Kidney tubule cell (primary cell): Measurements from ENCODE around the gene MYT1.
"Not testable (repeated sequence)": the region's sequence is repeated elsewhere in the genome, so short reads cannot be mapped to it uniquely, and the experiment has no call there.

Experiments used
- DNase-seq: peaks from one replicate; pipeline ENCODE4 v3.0.0-alpha.2; 2018; ENCODE audit warnings: low spot score

MYT1 gene

DNA sequence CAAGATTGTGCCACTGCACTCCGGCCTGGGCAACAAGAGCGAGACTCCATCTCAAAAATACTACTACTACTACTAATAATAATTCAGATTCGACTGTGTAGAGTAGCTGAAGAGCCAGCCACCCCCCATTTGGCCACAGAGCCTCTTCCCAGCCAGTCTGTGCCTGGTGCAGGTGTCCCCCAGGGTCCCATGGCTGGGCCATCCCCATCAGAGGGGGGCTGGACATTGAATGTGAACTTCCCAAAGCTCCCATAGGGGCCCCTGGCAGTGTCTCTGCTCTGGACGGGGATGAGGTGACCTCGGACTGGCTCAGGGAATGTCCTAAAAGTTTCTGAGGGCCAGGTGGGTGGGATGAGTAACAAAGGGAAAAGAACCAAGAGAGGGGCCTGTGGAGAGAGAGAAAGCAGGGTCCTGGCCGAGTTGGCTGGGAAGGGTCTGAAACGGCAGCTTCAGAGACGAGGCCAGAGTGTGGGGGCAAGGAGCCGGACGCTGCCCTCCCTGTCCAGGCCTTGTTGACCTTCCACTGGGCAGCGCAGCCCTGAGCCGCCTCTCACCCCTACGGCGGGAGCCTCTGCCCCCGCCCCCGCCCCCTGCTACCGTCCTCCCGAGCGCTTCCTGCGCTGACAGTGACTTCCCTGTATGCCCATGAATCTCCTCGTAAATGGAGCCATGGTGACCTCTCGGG lies 66.4 kb downstream of the MYT1 start:
- DNase-seq, result no peak

DNA sequence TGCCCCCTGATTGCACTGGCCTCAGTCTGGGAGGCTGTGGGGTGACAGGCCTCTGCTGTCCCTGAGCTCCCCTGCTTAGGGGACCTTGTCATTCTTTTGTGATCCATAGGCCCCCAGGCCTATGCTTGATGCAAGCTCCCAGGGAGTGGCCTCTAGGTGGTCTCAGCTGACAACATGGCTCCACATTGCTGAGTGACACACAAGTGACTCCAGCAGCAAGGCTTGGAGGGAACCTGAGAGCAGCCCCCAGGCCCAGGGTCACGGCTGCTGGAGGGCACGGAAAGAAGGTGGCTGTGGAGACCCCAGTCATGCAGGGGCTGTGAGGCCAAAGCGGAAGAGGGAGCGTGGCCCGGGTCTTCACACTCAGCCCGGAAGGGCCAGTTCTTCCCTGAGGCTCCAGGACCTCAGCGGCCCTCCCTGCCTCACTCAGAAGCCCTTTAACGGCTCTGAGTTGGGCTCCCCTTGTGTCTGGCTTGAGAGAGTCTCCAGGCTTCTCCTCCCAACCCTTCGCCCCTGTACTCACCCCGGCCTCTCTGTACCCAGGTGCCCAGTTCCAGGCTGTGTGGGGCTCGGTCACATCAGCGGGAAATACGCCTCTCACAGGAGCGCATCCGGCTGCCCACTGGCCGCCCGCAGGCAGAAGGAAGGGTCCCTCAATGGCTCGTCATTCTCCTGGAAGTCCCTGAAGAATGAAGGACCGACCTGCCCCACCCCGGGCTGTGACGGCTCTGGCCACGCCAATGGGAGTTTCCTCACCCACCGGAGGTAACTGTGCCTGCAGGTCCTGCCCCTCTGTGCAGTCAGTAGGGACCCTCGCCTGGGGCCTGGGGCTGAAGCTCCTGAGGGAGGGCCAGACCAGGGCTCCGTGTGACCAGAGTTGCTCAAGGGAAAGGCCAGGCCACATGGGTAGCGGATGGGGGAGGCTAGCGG lies 67.6 kb downstream of the MYT1 start:
- no peak for DNase-seq

- DNase-seq, result peak; percentile 39
These were observed 68.5 kb downstream of the MYT1 start for GRCh38 chr20:64232794-64233193.

DNA sequence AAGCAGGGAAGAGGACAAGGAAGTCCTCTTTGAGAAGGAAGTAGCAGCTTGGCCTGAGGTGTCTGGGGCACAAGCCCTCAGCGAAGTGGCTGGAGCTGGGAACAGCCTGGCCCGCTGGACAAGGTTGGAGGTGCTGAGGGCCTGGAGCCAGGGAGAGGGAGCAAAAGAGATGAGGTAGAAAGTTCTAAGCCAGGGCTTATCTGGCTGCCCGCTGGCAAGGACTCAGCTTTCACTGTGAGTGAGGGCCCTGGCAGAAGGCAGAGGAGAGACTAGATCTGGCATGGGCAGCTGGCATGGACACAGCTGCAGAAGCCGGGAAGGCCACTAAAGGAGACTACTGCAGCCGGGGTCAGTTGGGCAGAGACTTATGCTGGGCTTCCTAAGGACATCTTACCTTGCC lies 69.5 kb downstream of the MYT1 start:
- DNase-seq, result no peak

GRCh38 chr20:64234291-64234791 lies 70.1 kb downstream of the MYT1 start:
- no peak for DNase-seq

DNA sequence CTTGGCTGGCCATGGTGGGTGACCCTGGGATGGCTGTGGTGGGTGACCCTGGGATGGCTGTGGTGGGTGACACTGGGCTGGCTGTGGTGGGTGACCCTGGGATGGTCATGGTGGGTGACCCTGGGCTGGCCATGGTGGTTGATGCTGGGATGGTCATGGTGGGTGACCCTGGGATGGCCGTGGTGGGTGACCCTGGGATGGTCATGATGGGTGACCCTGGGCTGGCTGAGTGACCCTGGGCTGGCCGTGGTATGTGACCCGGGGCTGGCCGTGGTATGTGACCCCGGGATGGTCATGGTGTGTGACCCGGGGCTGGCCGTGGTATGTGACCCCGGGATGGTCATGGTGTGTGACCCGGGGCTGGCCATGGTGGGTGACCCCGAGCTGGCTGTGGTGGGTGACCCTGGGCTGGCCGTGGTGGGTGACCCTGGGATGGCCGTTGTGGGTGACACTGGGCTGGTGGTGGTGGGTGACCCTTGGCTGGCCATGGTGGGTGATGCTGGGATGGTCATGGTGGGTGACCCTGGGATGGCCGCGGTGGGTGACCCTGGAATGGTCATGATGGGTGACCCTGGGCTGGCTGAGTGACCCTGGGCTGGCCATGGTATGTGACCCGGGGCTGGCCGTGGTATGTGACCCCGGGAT lies 70.8 kb downstream of the MYT1 start:
- not testable (repeated sequence) for DNase-seq

DNA sequence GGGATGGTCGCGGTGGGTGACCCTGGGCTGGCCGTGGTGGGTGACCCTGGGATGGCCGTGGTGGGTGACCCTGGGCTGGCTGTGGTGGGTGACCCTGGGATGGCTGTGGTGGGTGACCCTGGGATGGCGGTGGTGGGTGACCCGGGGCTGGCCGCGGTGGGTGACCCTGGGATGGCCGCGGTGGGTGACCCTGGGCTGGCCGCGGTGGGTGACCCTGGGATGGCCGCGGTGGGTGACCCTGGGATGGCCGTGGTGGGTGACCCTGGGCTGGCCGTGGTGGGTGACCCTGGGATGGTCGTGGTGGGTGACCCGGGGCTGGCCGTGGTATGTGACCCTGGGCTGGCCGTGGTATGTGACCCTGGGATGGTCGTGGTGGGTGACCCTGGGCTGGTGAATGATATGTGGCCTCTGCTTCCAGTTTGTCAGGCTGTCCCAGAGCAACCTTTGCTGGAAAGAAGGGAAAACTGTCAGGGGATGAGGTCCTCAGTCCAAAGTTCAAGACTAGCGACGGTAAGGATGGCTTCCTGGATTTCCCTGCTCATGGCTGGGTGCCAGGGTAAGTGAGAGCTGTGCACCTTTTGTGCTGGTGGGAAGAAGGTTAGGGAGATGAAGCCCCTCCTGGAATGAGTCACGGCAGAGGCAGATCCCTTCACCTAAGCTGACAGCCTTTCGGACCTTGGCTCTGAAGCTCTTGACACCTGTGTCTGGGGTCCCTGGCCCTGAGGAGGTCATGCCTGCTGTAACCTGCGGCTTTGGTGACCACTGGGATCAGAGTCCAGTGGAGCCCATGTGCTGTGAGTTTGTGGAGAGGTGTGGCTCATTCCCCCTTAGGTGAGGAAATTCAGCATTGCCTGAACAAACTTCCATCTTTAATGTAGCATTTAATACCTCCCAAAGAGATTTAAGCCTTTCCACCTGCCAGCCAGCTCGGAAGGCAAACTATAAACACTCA lies 72.2 kb downstream of the MYT1 start:
- no peak for DNase-seq

DNA sequence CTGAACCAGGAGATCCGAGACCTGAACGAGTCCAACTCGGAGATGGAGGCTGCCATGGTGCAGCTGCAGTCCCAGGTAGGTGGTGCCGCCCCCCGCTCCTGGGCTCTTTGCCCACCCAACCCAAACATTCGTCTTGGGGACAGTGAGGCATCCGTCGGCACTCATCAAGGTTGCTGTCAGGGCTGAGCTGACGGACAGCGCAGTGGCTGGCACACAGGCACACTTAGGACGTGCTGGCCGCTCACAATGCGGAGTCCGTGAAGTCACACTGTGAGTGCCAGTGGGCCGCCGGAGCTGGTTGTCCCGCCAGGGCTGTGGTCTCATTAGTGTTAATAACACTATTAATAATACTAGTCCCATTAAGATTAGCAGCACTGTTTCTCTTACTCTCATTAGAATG lies 73.1 kb downstream of the MYT1 start:
- no peak for DNase-seq

DNA sequence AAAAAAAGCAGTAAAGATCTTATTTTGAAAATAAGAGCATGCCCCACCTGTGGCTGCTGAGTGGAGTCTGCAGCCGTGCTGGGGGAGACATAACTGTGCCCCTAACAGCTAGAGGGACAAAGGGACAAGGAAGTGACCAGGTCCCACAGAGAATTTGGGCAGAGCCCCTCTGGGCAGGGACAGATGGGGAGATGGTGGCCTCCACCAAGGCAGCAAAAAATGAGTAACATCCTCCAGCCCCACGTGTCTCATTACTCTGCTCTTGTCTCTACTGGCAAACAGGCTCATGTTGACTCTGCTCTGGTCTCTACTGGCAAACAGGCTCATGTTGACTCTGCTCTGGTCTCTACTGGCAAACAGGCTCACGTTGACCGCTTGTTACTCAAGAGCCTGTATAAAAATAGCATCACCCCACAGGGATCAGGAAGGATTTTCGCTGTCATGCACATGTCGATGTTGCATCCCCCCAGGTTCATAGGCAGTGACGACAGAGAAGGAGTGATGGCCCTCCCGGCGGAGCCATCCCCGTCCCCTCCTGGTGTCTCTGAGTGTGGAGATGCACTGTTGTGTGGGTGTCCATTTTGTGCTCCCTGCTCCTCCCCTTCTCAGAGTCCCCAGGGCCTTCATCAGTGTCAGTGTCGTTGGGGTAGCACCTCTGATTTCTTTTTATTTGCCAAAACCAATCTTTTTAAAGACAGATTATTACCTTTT lies 74.0 kb downstream of the MYT1 start:
- DNase-seq, result no peak

DNA sequence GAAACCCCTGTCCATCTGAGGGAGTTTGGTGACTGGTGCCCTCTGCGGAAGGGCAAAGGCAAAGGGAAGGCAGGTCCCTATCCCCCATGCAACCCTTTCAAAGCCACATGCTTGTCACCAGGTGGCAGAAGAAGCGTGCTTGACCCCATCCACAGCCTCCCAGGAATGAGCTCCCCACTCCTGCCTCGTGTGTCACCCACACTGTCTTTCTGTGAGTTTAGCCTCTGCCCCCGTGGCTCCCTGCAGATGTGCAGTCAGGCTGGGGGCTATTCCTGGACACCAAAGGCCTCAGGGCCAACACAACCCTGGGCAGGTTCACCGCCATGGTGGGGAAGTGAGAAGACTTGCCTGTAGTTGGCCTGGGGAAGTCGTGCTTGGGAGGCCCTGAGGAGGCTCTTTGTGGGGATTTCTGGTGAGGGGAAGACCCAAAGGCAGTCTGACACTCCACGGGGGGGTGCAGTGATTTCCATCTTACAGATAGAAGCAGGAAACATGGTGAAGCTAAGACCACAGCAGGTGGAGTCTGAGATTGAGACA lies 74.7 kb downstream of the MYT1 start:
- no peak for DNase-seq

GRCh38 chr20:64239449-64240242 lies 75.4 kb downstream of the MYT1 start:
- DNase-seq, result no peak

- no peak for DNase-seq
These were observed 76.2 kb downstream of the MYT1 start for GRCh38 chr20:64240243-64241015.

GRCh38 chr20:64241061-64241460 lies 76.8 kb downstream of the MYT1 start:
- no peak for DNase-seq

GRCh38 chr20:64242003-64242796 lies 77.9 kb downstream of the MYT1 start:
- DNase-seq, result no peak

GRCh38 chr20:64242797-64243475 lies 78.7 kb downstream of the MYT1 start:
- DNase-seq, result no peak

DNA sequence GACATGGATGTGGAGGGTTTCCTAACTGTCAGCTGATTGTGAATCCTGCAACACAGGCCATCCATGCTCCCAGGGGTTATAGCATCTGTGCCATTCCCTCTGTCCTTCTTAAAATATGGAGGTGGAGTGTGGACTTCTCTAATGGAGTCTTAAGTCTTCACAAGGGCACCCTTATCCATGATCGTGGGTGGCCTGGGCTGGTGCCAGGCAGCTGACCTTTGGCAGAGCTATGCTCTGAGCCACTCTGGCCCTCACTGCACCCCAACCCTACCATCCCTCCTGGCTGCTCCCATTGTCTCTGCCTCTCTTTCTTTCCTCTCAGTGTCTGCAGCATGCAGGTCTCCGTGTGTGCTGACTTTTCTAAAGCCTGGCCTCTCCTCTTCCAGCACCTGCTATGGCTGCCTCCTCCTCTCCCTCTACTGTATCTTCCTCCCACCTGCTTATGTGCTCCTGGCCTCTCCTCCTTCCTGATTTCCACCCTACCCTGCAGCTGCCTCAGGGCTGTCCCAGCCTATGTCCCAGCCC lies 80.1 kb downstream of the MYT1 start:
- DNase-seq, result no peak

GRCh38 chr20:64244870-64245603 lies 80.8 kb downstream of the MYT1 start:
- DNase-seq, result no peak
